IPS-15b (cell line): ENCODE results near the gene BTBD2.

Source experiments
- H3K27me3 ChIP-seq: one replicate; pipeline ENCODE4 v1.6.1; 2013; ENCODE audit warnings: low read length; ENCODE audit not compliant: control insufficient read depth, insufficient read depth
- H3K36me3 ChIP-seq: one replicate; pipeline ENCODE4 v1.6.1; 2013; ENCODE audit warnings: low read length; ENCODE audit not compliant: control insufficient read depth, insufficient read depth
- H3K4me1 ChIP-seq: one replicate; pipeline ENCODE4 v1.6.1; 2013; ENCODE audit warnings: mild to moderate bottlenecking, low read length; ENCODE audit not compliant: control insufficient read depth, insufficient read depth
- H3K4me3 ChIP-seq: one replicate; pipeline ENCODE4 v1.5.1; 2013; ENCODE audit warnings: low read depth, low read length
- H3K9ac ChIP-seq: one replicate; pipeline ENCODE4 v1.6.1; 2013; ENCODE audit warnings: low read depth, mild to moderate bottlenecking, low read length
- H3K9me3 ChIP-seq: one replicate; pipeline ENCODE4 v1.6.1; 2013; ENCODE audit warnings: mild to moderate bottlenecking, low read length; ENCODE audit not compliant: control insufficient read depth, insufficient read depth

BTBD2 gene

DNA sequence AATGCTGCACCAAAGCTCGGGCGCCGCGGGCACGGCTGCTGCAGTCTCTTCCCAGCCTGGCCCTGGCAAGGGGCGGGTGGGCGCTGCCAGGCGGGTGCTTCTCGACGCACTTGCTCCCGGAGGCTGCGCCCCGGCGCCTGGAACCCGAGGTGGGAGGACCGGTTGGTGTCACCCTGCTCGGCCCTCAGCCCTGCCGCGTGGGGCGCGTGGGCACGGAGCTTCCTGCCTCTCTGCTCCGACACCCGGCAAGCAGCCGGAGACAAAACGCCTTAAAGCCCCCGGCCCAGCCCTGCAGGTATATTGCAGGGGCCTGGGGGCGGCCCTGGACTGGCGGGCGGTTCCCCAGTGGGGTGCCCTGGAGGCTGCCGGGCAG, 34.7 kb downstream of the BTBD2 start:
- peaks cover 39% of the 10 kb centered on the region for H3K36me3 ChIP-seq
- H3K9ac ChIP-seq, result no peak overlapping the region
- H3K27me3 ChIP-seq, result no peaks in the 10 kb centered on the region
- H3K4me3 ChIP-seq, result no peak overlapping the region
- no peaks in the 10 kb centered on the region for H3K9me3 ChIP-seq
- H3K4me1 ChIP-seq, result no peaks in the 10 kb centered on the region

GRCh38 chr19:1980091-1980808, 35.3 kb downstream of the BTBD2 start:
- Histone ChIP-seq H3K27me3 (no peaks in the 10 kb centered on the region), H3K4me3 (no peak overlapping the region), H3K4me1 (no peaks in the 10 kb centered on the region), H3K9ac (no peak overlapping the region), H3K9me3 (no peaks in the 10 kb centered on the region), H3K36me3 (peaks cover 39% of the 10 kb centered on the region)

GRCh38 chr19:1979642-1980041, 35.9 kb downstream of the BTBD2 start:
- Histone ChIP-seq H3K9ac (no peak overlapping the region), H3K27me3 (no peaks in the 10 kb centered on the region), H3K36me3 (peaks cover 40% of the 10 kb centered on the region), H3K9me3 (no peaks in the 10 kb centered on the region), H3K4me1 (no peaks in the 10 kb centered on the region), H3K4me3 (no peak overlapping the region)

GRCh38 chr19:1979017-1979416, 36.5 kb downstream of the BTBD2 start:
- no peaks in the 10 kb centered on the region for H3K27me3 ChIP-seq
- no peaks in the 10 kb centered on the region for H3K9me3 ChIP-seq
- peaks cover 40% of the 10 kb centered on the region for H3K36me3 ChIP-seq
- H3K4me1 ChIP-seq, result no peaks in the 10 kb centered on the region
- H3K4me3 ChIP-seq, result no peak overlapping the region
- no peak overlapping the region for H3K9ac ChIP-seq

DNA sequence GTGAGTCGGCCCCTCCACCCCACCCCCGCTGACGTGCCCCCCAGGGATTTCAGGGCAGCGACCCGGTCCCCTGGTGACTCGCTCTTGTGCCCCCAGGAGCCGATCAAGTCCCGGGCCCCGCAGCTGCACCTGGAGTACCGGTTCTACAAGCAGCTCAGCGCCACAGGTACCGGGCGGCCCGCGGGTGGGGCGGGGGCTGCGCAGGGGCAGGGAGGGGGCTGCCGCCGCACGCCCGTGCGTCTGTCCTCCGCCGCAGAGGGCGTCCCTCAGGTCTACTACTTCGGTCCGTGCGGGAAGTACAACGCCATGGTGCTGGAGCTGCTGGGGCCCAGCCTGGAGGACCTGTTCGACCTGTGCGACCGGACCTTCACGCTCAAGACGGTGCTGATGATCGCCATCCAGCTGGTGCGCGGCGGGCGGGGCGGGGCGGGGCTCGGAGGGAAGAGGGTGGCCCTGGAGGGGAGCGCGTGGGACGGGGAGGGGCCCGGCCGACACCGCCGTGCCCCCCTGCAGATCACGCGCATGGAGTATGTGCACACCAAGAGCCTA, 37.1 kb downstream of the BTBD2 start:
- no peak overlapping the region for H3K4me3 ChIP-seq
- H3K36me3 ChIP-seq, result peaks cover 40% of the 10 kb centered on the region

GRCh38 chr19:1977120-1977519, 38.4 kb downstream of the BTBD2 start:
- Histone ChIP-seq H3K27me3 (no peaks in the 10 kb centered on the region), H3K36me3 (peaks cover 35% of the 10 kb centered on the region), H3K4me1 (no peaks in the 10 kb centered on the region), H3K4me3 (no peak overlapping the region), H3K9me3 (no peaks in the 10 kb centered on the region), H3K9ac (no peak overlapping the region)

More for the DNA sequence above, 37.1 kb downstream of the BTBD2 start:
- Histone ChIP-seq H3K27me3 (no peaks in the 10 kb centered on the region), H3K9me3 (no peaks in the 10 kb centered on the region), H3K4me1 (no peaks in the 10 kb centered on the region), H3K9ac (no peak overlapping the region)

- H3K36me3 ChIP-seq, result peaks cover 32% of the 10 kb centered on the region
- H3K4me3 ChIP-seq, result no peak overlapping the region
- no peaks in the 10 kb centered on the region for H3K27me3 ChIP-seq
- no peak overlapping the region for H3K9ac ChIP-seq
- no peaks in the 10 kb centered on the region for H3K4me1 ChIP-seq
- no peaks in the 10 kb centered on the region for H3K9me3 ChIP-seq
Observed at GRCh38 chr19:1975162-1975480, 40.4 kb downstream of the BTBD2 start.

GRCh38 chr19:1974381-1975161, 40.9 kb downstream of the BTBD2 start:
- no peaks in the 10 kb centered on the region for H3K27me3 ChIP-seq
- H3K4me1 ChIP-seq, result no peaks in the 10 kb centered on the region
- H3K9ac ChIP-seq, result no peak overlapping the region
- H3K36me3 ChIP-seq, result peaks cover 35% of the 10 kb centered on the region
- no peak overlapping the region for H3K4me3 ChIP-seq
- H3K9me3 ChIP-seq, result no peaks in the 10 kb centered on the region

- Histone ChIP-seq H3K9me3 (no peaks in the 10 kb centered on the region), H3K4me1 (no peaks in the 10 kb centered on the region), H3K36me3 (peaks cover 31% of the 10 kb centered on the region), H3K4me3 (no peak overlapping the region), H3K27me3 (no peaks in the 10 kb centered on the region), H3K9ac (no peak overlapping the region)
Observed at GRCh38 chr19:1970806-1971502, 44.6 kb downstream of the BTBD2 start.

GRCh38 chr19:1970003-1970805, 45.3 kb downstream of the BTBD2 start:
- no peaks in the 10 kb centered on the region for H3K27me3 ChIP-seq
- H3K9me3 ChIP-seq, result no peaks in the 10 kb centered on the region
- H3K9ac ChIP-seq, result no peak overlapping the region
- H3K4me3 ChIP-seq, result no peak overlapping the region
- peaks cover 27% of the 10 kb centered on the region for H3K36me3 ChIP-seq
- no peaks in the 10 kb centered on the region for H3K4me1 ChIP-seq
